SK-N-SH treated with all-trans-retinoic acid at 6 μM for 48 hours (cell line): ENCODE data around the gene CDA.
"Not testable (repeated sequence)": the region's sequence is repeated elsewhere in the genome, so short reads cannot be mapped to it uniquely, and the experiment has no call there.

Source experiments
- ATAC-seq: fragments of 200-7000 bp; cut with Tn5 transposase; 3 replicates; pipeline ENCODE4 v1.9.1; 2020; ENCODE audit warnings: mild to moderate bottlenecking, moderate library complexity
- ARNTL ChIP-seq: fragments of 450-650 bp; formaldehyde crosslinking; IDR thresholded peaks from 2 replicates; pipeline ENCODE4 v1.5.0; 2020; ENCODE audit warnings: low read depth, mild to moderate bottlenecking, moderate library complexity, borderline replicate concordance
- BACH2 ChIP-seq: fragments of 250-450 bp; sonication (Bioruptor Pico); IDR thresholded peaks from 2 replicates; pipeline ENCODE4 v1.9.0; 2021; ENCODE audit warnings: mild to moderate bottlenecking, borderline replicate concordance
- CREB5 ChIP-seq: fragments of 250-450 bp; sonication (Bioruptor Pico); IDR thresholded peaks from 2 replicates; pipeline ENCODE4 v1.5.1; 2020; ENCODE audit warnings: low read depth, mild to moderate bottlenecking, moderate library complexity
- CSDC2 ChIP-seq: fragments of 250-450 bp; sonication (Bioruptor Pico); IDR thresholded peaks from 2 replicates; pipeline ENCODE4 v1.5.0; 2020; ENCODE audit warnings: mild to moderate bottlenecking, moderate library complexity
- CSRNP3 ChIP-seq: fragments of 250-450 bp; sonication (Bioruptor Pico); IDR thresholded peaks from 2 replicates; pipeline ENCODE4 v1.5.1; 2021; ENCODE audit warnings: mild to moderate bottlenecking, moderate library complexity
- ESRRG ChIP-seq: fragments of 250-450 bp; sonication (Bioruptor Pico); IDR thresholded peaks from 2 replicates; pipeline ENCODE4 v1.6.1; 2021; ENCODE audit warnings: mild to moderate bottlenecking
- GLIS3 ChIP-seq: fragments of 250-450 bp; sonication (Bioruptor Pico); IDR thresholded peaks from 2 replicates; pipeline ENCODE4 v1.5.0; 2020; ENCODE audit warnings: mild to moderate bottlenecking, moderate library complexity
- ISL1 ChIP-seq: fragments of 250-450 bp; sonication (Bioruptor Pico); IDR thresholded peaks from 2 replicates; pipeline ENCODE4 v2.1.2; 2022; ENCODE audit warnings: mild to moderate bottlenecking, moderate library complexity
- OSR1 ChIP-seq: fragments of 250-450 bp; sonication (Bioruptor Pico); IDR thresholded peaks from 2 replicates; pipeline ENCODE4 v1.8.0; 2022; ENCODE audit warnings: moderate library complexity, mild to moderate bottlenecking, inconsistent platforms
- PATZ1 ChIP-seq: fragments of 250-450 bp; sonication (Bioruptor Pico); IDR thresholded peaks from 2 replicates; pipeline ENCODE4 v1.8.0; 2020; ENCODE audit warnings: mild to moderate bottlenecking, moderate library complexity, borderline replicate concordance
- POU6F1 ChIP-seq: fragments of 250-450 bp; sonication (Bioruptor Pico); IDR thresholded peaks from 2 replicates; pipeline ENCODE4 v1.8.0; 2021; ENCODE audit warnings: low read depth, mild to moderate bottlenecking, moderate library complexity, borderline replicate concordance
- PPARA ChIP-seq: fragments of 250-450 bp; sonication (Bioruptor Pico); IDR thresholded peaks from 2 replicates; pipeline ENCODE4 v1.5.0; 2020; ENCODE audit warnings: mild to moderate bottlenecking, borderline replicate concordance
- RARB ChIP-seq: fragments of 250-450 bp; sonication (Bioruptor Pico); IDR thresholded peaks from 2 replicates; pipeline ENCODE4 v1.8.0; 2021; ENCODE audit warnings: mild to moderate bottlenecking, moderate library complexity
- SNAI2 ChIP-seq: fragments of 250-450 bp; sonication (Bioruptor Pico); IDR thresholded peaks from 2 replicates; pipeline ENCODE4 v1.5.0; 2020; ENCODE audit warnings: mild to moderate bottlenecking, moderate library complexity
- TCF4 ChIP-seq: fragments of 250-450 bp; sonication (Bioruptor Pico); IDR thresholded peaks from 2 replicates; pipeline ENCODE4 v1.8.0; 2021; ENCODE audit warnings: mild to moderate bottlenecking, moderate library complexity, borderline replicate concordance
- TOX ChIP-seq: fragments of 250-450 bp; sonication (Bioruptor Pico); IDR thresholded peaks from 2 replicates; pipeline ENCODE4 v1.8.0; 2021; ENCODE audit warnings: mild to moderate bottlenecking, moderate library complexity, borderline replicate concordance
- TSHZ2 ChIP-seq: fragments of 250-450 bp; sonication (Bioruptor Pico); IDR thresholded peaks from 2 replicates; pipeline ENCODE4 v1.5.0; 2020; ENCODE audit warnings: mild to moderate bottlenecking, moderate library complexity
- ZC3H10 ChIP-seq: fragments of 250-450 bp; sonication (Bioruptor Pico); IDR thresholded peaks from 2 replicates; pipeline ENCODE4 v1.5.1; 2021; ENCODE audit warnings: mild to moderate bottlenecking, moderate library complexity
- ZNF70 ChIP-seq: fragments of 450-650 bp; formaldehyde crosslinking; IDR thresholded peaks from 2 replicates; pipeline ENCODE4 v1.5.0; 2020; ENCODE audit warnings: mild to moderate bottlenecking, moderate library complexity
- ZNF8 ChIP-seq: fragments of 450-650 bp; formaldehyde crosslinking; IDR thresholded peaks from 2 replicates; pipeline ENCODE4 v1.5.0; 2020; ENCODE audit warnings: mild to moderate bottlenecking, moderate library complexity

CDA gene

DNA sequence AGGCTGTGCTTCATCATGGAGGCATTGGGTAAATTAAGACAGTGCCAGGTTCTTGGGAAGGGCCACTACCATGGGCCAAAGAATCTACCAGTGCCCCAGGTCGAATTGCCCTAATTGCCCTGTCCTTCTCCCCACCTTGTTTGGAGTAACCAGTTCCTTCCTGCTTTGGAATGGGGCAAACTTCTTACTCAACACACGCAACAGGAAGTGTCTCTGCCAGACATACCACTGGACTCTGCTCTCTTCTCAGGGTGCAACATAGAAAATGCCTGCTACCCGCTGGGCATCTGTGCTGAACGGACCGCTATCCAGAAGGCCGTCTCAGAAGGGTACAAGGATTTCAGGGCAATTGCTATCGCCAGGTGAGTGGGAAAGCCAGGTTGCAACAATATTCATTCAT, 15.8 kb downstream of the CDA start:
- TF ChIP-seq TOX (CRISPR knock-in tag): no peak
- TF ChIP-seq RARB (CRISPR knock-in tag): no peak
- no peak for TF ChIP-seq ZNF8 (CRISPR knock-in tag)
- TF ChIP-seq SNAI2 (CRISPR knock-in tag): no peak
- TF ChIP-seq ARNTL (CRISPR knock-in tag): no peak
- no peak for TF ChIP-seq CREB5 (CRISPR knock-in tag)
- TF ChIP-seq ZC3H10 (CRISPR knock-in tag): no peak
- TF ChIP-seq PPARA (CRISPR knock-in tag): no peak
- TF ChIP-seq GLIS3 (CRISPR knock-in tag): no peak
- TF ChIP-seq PATZ1 (CRISPR knock-in tag): no peak
- TF ChIP-seq TCF4: no peak
- no peak for TF ChIP-seq CSDC2 (CRISPR knock-in tag)
- ATAC-seq: no peak; the same call in 2 of the 3 replicates

DNA sequence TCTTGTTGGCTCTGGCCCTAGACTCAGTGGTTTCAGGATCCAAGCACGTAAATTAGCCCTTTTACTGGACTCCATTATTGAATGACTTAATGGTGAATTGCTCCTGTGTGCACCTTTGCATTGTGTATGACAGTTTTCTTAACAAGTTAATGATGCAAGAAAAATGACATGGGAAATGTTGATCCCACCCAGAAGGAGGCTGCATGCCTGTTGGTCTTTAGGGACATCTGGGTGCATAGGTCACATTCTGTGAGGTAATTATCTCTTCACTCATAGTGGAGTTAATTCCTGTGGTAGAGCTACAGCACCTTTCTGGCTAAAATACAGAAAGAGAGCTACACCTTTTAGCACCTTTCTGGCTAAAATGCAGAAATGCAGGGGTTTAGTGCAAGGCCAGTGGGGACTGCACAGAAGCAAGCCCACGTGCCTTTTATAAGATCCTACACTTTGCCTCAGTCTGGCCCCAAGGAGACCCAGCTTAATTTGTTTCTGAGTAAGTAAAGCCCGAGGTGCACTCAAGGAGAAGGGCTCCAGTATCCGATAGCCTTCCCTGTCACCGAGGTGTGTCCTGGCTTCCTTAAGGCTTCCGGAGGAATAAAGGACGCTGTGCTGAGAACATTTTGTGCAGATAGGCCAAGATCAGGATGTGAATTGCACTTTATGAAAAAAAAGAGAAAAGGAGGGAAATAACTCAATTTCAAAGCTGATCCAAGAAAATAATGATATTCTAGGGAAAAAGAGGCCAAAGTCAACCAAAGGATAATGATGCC, 18.1 kb downstream of the CDA start:
- not testable (repeated sequence) for ATAC-seq

GRCh38 chr1:20609541-20609940, 20.6 kb downstream of the CDA start:
- ATAC-seq: no peak

More at GRCh38 chr1:20609541-20609940, 20.6 kb downstream of the CDA start:
- TF ChIP-seq TOX (CRISPR knock-in tag) (no peak), ZC3H10 (CRISPR knock-in tag) (no peak), TSHZ2 (CRISPR knock-in tag) (no peak), ESRRG (no peak), PPARA (CRISPR knock-in tag) (no peak), CREB5 (CRISPR knock-in tag) (no peak), CSRNP3 (no peak), OSR1 (CRISPR knock-in tag) (no peak), ZNF70 (no peak), CSDC2 (CRISPR knock-in tag) (no peak), BACH2 (CRISPR knock-in tag) (no peak), ZNF8 (CRISPR knock-in tag) (no peak), PATZ1 (CRISPR knock-in tag) (no peak), TCF4 (no peak), POU6F1 (CRISPR knock-in tag) (no peak), ISL1 (CRISPR knock-in tag) (no peak), ARNTL (CRISPR knock-in tag) (no peak), SNAI2 (CRISPR knock-in tag) (no peak)
- TF ChIP-seq, all 23 proteins: peak for 0
